Measurements from ENCODE around the gene ROCK2. TPM values are rescaled to one million over a fixed set of nuclear protein-coding genes. Genes with fewer than 3 reads are reported as not detected.

ROCK2 gene
- total and polyA plus RNA-seq, 2 donors (not counting 1 experiment from before 2014, with no cell fraction given): 32.0 to 58.1 TPM

DNA sequence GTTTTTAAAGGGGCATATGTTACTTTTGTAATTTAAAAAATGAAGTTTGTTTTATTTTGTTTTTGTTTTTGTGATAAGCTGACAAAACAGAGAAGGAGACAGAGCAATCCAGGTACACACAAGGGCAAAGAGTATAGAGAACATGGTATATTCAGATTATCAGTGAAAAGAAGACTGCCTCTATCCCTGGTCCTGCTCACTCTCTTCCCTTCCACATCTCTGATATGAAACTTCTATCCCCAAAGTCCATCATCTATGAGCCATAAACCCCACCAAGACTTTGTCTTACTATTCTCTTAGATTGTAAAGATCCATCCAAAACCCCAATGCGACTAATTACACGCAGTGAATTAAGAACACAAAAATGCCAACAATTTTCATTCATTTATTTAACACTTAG lies 16.6 kb downstream of the ROCK2 start:
- TF ChIP-seq, protein P1, sequence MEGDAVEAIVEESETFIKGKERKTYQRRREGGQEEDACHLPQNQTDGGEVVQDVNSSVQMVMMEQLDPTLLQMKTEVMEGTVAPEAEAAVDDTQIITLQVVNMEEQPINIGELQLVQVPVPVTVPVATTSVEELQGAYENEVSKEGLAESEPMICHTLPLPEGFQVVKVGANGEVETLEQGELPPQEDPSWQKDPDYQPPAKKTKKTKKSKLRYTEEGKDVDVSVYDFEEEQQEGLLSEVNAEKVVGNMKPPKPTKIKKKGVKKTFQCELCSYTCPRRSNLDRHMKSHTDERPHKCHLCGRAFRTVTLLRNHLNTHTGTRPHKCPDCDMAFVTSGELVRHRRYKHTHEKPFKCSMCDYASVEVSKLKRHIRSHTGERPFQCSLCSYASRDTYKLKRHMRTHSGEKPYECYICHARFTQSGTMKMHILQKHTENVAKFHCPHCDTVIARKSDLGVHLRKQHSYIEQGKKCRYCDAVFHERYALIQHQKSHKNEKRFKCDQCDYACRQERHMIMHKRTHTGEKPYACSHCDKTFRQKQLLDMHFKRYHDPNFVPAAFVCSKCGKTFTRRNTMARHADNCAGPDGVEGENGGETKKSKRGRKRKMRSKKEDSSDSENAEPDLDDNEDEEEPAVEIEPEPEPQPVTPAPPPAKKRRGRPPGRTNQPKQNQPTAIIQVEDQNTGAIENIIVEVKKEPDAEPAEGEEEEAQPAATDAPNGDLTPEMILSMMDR (conservative IDR thresholded peaks at IDR 0.05 in 1 of 2, IDR thresholded peaks at IDR 0.05 in 1 of 2; ENCODE audit: low read depth in 1 of 2, low read length in 2 of 2): no peak
- TF ChIP-seq EZH2 (IDR thresholded peaks at IDR 0.05; ENCODE audit: low read length, missing control alignments): no peak
- no peaks in the 10 kb centered on the region for H3K36me3 ChIP-seq (ENCODE audit: control insufficient read depth, insufficient read depth, low read length)
- no peaks in the 10 kb centered on the region for H3K9me3 ChIP-seq (ENCODE audit: control insufficient read depth, insufficient read depth, low read depth, low read length)
- H3K79me2 ChIP-seq (ENCODE audit: control insufficient read depth, insufficient read depth, low read length): peaks cover 79% of the 10 kb centered on the region
- no peak for DNase-seq (ENCODE audit: low read depth in 2 of 2)
- H2AFZ ChIP-seq (ENCODE audit: low read length): no peak overlapping the region
- no peak overlapping the region for H3K4me2 ChIP-seq (ENCODE audit: extremely low read depth, insufficient read depth, low read length)
- H3K4me1 ChIP-seq (ENCODE audit: control insufficient read depth, extremely low read depth, insufficient read depth, low read length): peaks cover 3% of the 10 kb centered on the region
- no peaks in the 10 kb centered on the region for H4K20me1 ChIP-seq (ENCODE audit: control insufficient read depth, extremely low read depth, insufficient read depth, low read length)
- no peaks in the 10 kb centered on the region for H3K27me3 ChIP-seq (ENCODE audit: control insufficient read depth, insufficient read depth, low read length)
- no peak overlapping the region for H3K4me3 ChIP-seq (replicated peaks in 1 of 4; ENCODE audit: control extremely low read depth in 1 of 4, insufficient read depth in 1 of 4, low read depth in 3 of 4, low read length in 4 of 4)
- no peak overlapping the region for H3K9ac ChIP-seq (ENCODE audit: insufficient read depth, low read length)
- H3K27ac ChIP-seq (ENCODE audit: insufficient read depth, low read length): no peak overlapping the region

DNA sequence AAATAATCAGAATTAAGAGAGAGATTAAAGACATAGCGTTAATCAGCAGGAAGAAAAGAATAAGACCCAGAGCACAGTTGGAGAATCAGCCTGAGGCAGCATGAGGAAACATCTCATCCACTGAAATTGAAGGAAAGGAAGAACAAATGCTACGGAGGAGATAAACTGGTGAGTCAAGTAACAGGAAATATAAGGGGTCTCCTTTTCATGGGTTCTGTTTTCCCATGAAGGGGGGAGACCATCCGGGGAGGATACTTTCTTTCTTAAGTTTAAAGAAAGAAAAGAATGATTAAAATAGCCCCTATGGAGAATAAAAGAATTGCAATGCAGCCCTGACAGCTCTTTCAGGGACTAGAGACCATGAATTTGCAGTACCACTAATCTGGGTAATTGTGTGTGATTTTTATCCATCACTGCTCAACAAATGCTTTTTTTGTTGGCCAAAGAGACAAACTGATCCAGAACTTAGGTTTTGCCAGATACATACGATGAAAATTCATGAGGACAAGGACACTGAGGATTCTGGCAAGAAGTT lies 17.7 kb downstream of the ROCK2 start:
- H3K4me1 ChIP-seq (ENCODE audit: control insufficient read depth, extremely low read depth, insufficient read depth, low read length): peaks cover 3% of the 10 kb centered on the region
- H3K4me2 ChIP-seq (ENCODE audit: extremely low read depth, insufficient read depth, low read length): no peak overlapping the region
- H3K27me3 ChIP-seq (ENCODE audit: control insufficient read depth, insufficient read depth, low read length): no peaks in the 10 kb centered on the region
- H3K4me3 ChIP-seq (replicated peaks in 1 of 4; ENCODE audit: control extremely low read depth in 1 of 4, insufficient read depth in 1 of 4, low read depth in 3 of 4, low read length in 4 of 4): peak overlapping the region in 1 of 4 experiments; percentile 14
- TF ChIP-seq EZH2 (IDR thresholded peaks at IDR 0.05; ENCODE audit: low read length, missing control alignments): no peak
- TF ChIP-seq, protein P1 (conservative IDR thresholded peaks at IDR 0.05 in 1 of 2, IDR thresholded peaks at IDR 0.05 in 1 of 2; ENCODE audit: low read depth in 1 of 2, low read length in 2 of 2): no peak
- H3K9me3 ChIP-seq (ENCODE audit: control insufficient read depth, insufficient read depth, low read depth, low read length): no peaks in the 10 kb centered on the region
- no peak overlapping the region for H3K27ac ChIP-seq (ENCODE audit: insufficient read depth, low read length)
- no peak for DNase-seq (ENCODE audit: low read depth in 2 of 2)
- H2AFZ ChIP-seq (ENCODE audit: low read length): no peak overlapping the region
- H3K79me2 ChIP-seq (ENCODE audit: control insufficient read depth, insufficient read depth, low read length): peaks cover 77% of the 10 kb centered on the region
- H3K36me3 ChIP-seq (ENCODE audit: control insufficient read depth, insufficient read depth, low read length): no peaks in the 10 kb centered on the region
- no peak overlapping the region for H3K9ac ChIP-seq (ENCODE audit: insufficient read depth, low read length)
- peaks cover 2% of the 10 kb centered on the region for H4K20me1 ChIP-seq (ENCODE audit: control insufficient read depth, extremely low read depth, insufficient read depth, low read length)

DNA sequence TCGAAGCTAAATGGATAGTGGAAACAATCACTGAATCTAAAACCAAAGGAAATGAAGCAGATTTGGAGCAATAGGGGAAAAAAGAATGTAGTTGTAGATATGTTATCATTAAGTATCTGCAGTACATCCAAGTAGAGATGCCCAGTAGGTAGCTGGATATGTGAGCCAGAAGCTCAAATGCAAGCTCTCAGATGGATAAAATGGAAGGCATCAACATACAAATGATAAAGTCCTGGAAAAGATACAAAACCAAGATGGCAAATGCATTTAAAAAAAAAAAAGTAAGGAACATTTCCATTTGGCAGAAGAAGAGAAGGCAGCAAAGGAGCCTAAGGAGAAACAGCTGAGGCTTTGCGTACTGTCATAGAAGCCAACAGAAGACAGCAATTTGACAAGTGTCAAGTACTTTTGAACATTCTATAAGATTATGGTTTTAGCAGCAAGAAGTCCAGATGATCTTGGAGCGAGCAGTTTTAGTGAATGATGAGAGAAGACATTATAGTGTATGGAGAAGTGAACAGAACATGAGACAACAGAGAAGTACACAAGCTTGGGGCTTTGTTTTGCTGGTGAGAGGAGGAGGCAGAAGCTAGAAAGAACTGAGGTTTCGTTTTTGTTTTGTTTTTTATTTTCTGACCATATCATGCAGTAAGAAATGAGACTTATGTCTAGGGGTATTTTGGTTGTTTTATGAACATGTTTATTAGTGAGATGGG lies 18.3 kb downstream of the ROCK2 start:
- no peak overlapping the region for H3K9ac ChIP-seq (ENCODE audit: insufficient read depth, low read length)
- H3K4me2 ChIP-seq (ENCODE audit: extremely low read depth, insufficient read depth, low read length): no peak overlapping the region
- H2AFZ ChIP-seq (ENCODE audit: low read length): no peak overlapping the region
- no peak for DNase-seq (ENCODE audit: low read depth in 2 of 2)
- H3K4me1 ChIP-seq (ENCODE audit: control insufficient read depth, extremely low read depth, insufficient read depth, low read length): peaks cover 3% of the 10 kb centered on the region
- no peaks in the 10 kb centered on the region for H3K9me3 ChIP-seq (ENCODE audit: control insufficient read depth, insufficient read depth, low read depth, low read length)
- TF ChIP-seq EZH2 (IDR thresholded peaks at IDR 0.05; ENCODE audit: low read length, missing control alignments): no peak
- TF ChIP-seq, protein P1 (conservative IDR thresholded peaks at IDR 0.05 in 1 of 2, IDR thresholded peaks at IDR 0.05 in 1 of 2; ENCODE audit: low read depth in 1 of 2, low read length in 2 of 2): no peak
- H3K79me2 ChIP-seq (ENCODE audit: control insufficient read depth, insufficient read depth, low read length): peaks cover 78% of the 10 kb centered on the region
- no peak overlapping the region for H3K27ac ChIP-seq (ENCODE audit: insufficient read depth, low read length)
- peak overlapping the region in 1 of 4 experiments; percentile 14 for H3K4me3 ChIP-seq (replicated peaks in 1 of 4; ENCODE audit: control extremely low read depth in 1 of 4, insufficient read depth in 1 of 4, low read depth in 3 of 4, low read length in 4 of 4)
- no peaks in the 10 kb centered on the region for H3K36me3 ChIP-seq (ENCODE audit: control insufficient read depth, insufficient read depth, low read length)
- no peaks in the 10 kb centered on the region for H3K27me3 ChIP-seq (ENCODE audit: control insufficient read depth, insufficient read depth, low read length)
- H4K20me1 ChIP-seq (ENCODE audit: control insufficient read depth, extremely low read depth, insufficient read depth, low read length): peaks cover 2% of the 10 kb centered on the region
